Activated T-helper 2 cell treated with anti-CD3 and anti-CD28 coated beads, Interferon-gamma antibody, Interleukin-2, Interleukin-4, amounts not matched to agents 10 μg/mL and 5 μg/mL and 100 μg/mL, durations not matched to agents 14 hours and 24 hours and 36 hours (primary cell): ENCODE data around the gene SCAMP3. TPM values are rescaled to one million over a fixed set of nuclear protein-coding genes. Genes with fewer than 3 reads are reported as not detected.

ENCODE experiments used
- DNase-seq: peaks from one replicate; pipeline ENCODE4 v3.0.0; 2021; ENCODE audit warnings: low spot score
- H3K27ac Mint-ChIP-seq: one replicate; pipeline ENCODE4 v1.8.0; 2021; ENCODE audit warnings: mixed read lengths
- H3K27me3 Mint-ChIP-seq: one replicate; pipeline ENCODE4 v1.8.0; 2021; ENCODE audit warnings: low read depth, mixed read lengths
- H3K36me3 Mint-ChIP-seq: one replicate; pipeline ENCODE4 v1.8.0; 2021; ENCODE audit warnings: low read depth, mixed read lengths
- H3K4me1 Mint-ChIP-seq: one replicate; pipeline ENCODE4 v1.8.0; 2021; ENCODE audit warnings: low read depth, mixed read lengths
- H3K4me3 Mint-ChIP-seq: one replicate; pipeline ENCODE4 v1.8.0; 2021; ENCODE audit warnings: low read depth, mild to moderate bottlenecking, moderate library complexity, mixed read lengths
- H3K9me3 Mint-ChIP-seq: one replicate; pipeline ENCODE4 v1.8.0; 2021; ENCODE audit warnings: mixed read lengths
- intact Hi-C: fragments of 100-400 bp; cut with micrococcal nuclease; formaldehyde crosslinking; loops from one replicate; pipeline ENCODE4 v1.15.1; 2023
- total RNA-seq: library from RNA; stranded (reverse); gene quantifications from 2 replicates; pipeline ENCODE4 v1.2.3, GENCODE V29; 2022

SCAMP3 gene
- total RNA-seq, 1 donor from 2014 or later = 113 TPM

- intact Hi-C loops = loop anchor here (5.0 kb wide), 2 partner anchors 47 to 1242 kb away; partner anchors contain the start of genes FDPS and MEF2D
- no peak overlapping the region for H3K4me3 Mint-ChIP-seq
- no peaks in the 10 kb centered on the region for H3K9me3 Mint-ChIP-seq
- H3K27ac Mint-ChIP-seq = no peak overlapping the region
- no peak for DNase-seq
- H3K36me3 Mint-ChIP-seq = peaks cover 88% of the 10 kb centered on the region
- peaks cover 25% of the 10 kb centered on the region for H3K4me1 Mint-ChIP-seq
- H3K27me3 Mint-ChIP-seq = no peaks in the 10 kb centered on the region
Measured at GRCh38 chr1:155260276-155260675, 1.9 kb downstream of the SCAMP3 start.

GRCh38 chr1:155256058-155256852 is 5.9 kb downstream of the SCAMP3 start:
- Mint-ChIP-seq H3K4me1 (peaks cover 27% of the 10 kb centered on the region), H3K4me3 (peak overlapping the region; percentile 76), H3K27ac (peak overlapping the region; percentile 62), H3K27me3 (no peaks in the 10 kb centered on the region), H3K36me3 (peaks cover 48% of the 10 kb centered on the region), H3K9me3 (no peaks in the 10 kb centered on the region)
- intact Hi-C loops = no loop called here
- no peak for DNase-seq

GRCh38 chr1:155255243-155256007 is 6.7 kb downstream of the SCAMP3 start, which contains the start of gene ENTREP3:
Gene ENTREP3 (minus strand): TSS chr1:155255483. CDS start chr1:155254877, 606 bp downstream.
- intact Hi-C loops = loop anchor here (2.0 kb wide), 1 partner anchor 21 kb away; the partner anchor contains the start of gene HCN3
- peak; percentile 76 for DNase-seq
- no peaks in the 10 kb centered on the region for H3K27me3 Mint-ChIP-seq
- H3K4me1 Mint-ChIP-seq = peaks cover 25% of the 10 kb centered on the region
- peak within 1 kb of the TSS; percentile 86 for H3K4me3 Mint-ChIP-seq
- peak within 1 kb of the TSS; percentile 62 for H3K27ac Mint-ChIP-seq
- H3K36me3 Mint-ChIP-seq = peaks cover 41% of the 10 kb centered on the region
- no peaks in the 10 kb centered on the region for H3K9me3 Mint-ChIP-seq

GRCh38 chr1:155254714-155255242 is 7.4 kb downstream of the SCAMP3 start:
- DNase-seq = no peak
- peaks cover 35% of the 10 kb centered on the region for H3K36me3 Mint-ChIP-seq
- peak overlapping the region; percentile 22 for H3K27ac Mint-ChIP-seq
- peak overlapping the region; percentile 86 for H3K4me3 Mint-ChIP-seq
- H3K9me3 Mint-ChIP-seq = no peaks in the 10 kb centered on the region
- H3K4me1 Mint-ChIP-seq = peaks cover 25% of the 10 kb centered on the region
- intact Hi-C loops = loop anchor here (2.0 to 5.0 kb wide), 2 partner anchors 22 to 338 kb away; partner anchors contain the start of gene HCN3
- H3K27me3 Mint-ChIP-seq = no peaks in the 10 kb centered on the region

GRCh38 chr1:155254228-155254713 is 7.9 kb downstream of the SCAMP3 start:
- intact Hi-C loops = loop anchor here (2.0 to 5.0 kb wide), 2 partner anchors 23 to 338 kb away; partner anchors contain the start of gene HCN3
- DNase-seq = no peak
- peak overlapping the region; percentile 22 for H3K27ac Mint-ChIP-seq
- H3K4me1 Mint-ChIP-seq = peaks cover 25% of the 10 kb centered on the region
- H3K9me3 Mint-ChIP-seq = no peaks in the 10 kb centered on the region
- peak overlapping the region; percentile 86 for H3K4me3 Mint-ChIP-seq
- no peaks in the 10 kb centered on the region for H3K27me3 Mint-ChIP-seq
- H3K36me3 Mint-ChIP-seq = peaks cover 30% of the 10 kb centered on the region

- no peaks in the 10 kb centered on the region for H3K27me3 Mint-ChIP-seq
- H3K9me3 Mint-ChIP-seq = no peaks in the 10 kb centered on the region
- H3K27ac Mint-ChIP-seq = no peak overlapping the region
- intact Hi-C loops = loop anchor here (2.0 to 5.0 kb wide), 2 partner anchors 23 to 339 kb away; partner anchors contain the start of gene HCN3
- H3K4me3 Mint-ChIP-seq = peak overlapping the region; percentile 86
- DNase-seq = no peak
- peaks cover 28% of the 10 kb centered on the region for H3K36me3 Mint-ChIP-seq
- peaks cover 25% of the 10 kb centered on the region for H3K4me1 Mint-ChIP-seq
Measured at GRCh38 chr1:155253797-155254196, 8.4 kb downstream of the SCAMP3 start.

DNA sequence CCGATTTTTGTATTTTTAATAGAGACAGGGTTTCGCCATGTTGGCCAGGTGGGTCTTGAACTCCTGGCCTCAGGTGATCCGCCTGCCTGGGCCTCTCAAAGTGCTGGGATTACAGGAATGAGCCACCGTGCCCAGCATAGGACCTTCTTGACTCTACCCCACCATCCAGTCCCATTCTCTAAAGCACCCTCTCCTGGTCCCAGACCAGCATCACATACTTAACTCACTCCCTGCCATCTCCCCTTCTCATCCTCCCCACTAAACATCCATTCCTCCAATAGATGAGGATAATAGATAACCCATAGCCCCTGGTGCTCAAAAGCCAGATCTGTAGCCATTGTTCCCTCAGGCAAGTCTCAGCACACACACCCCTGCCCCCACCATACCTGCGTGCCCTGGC is 9.0 kb downstream of the SCAMP3 start:
- Mint-ChIP-seq H3K27ac (no peak overlapping the region), H3K27me3 (no peaks in the 10 kb centered on the region), H3K4me1 (peaks cover 25% of the 10 kb centered on the region), H3K4me3 (peak overlapping the region; percentile 86), H3K9me3 (no peaks in the 10 kb centered on the region), H3K36me3 (peaks cover 23% of the 10 kb centered on the region)
- intact Hi-C loops = loop anchor here (5.0 kb wide), 1 partner anchor 339 kb away; no protein-coding TSS in a partner anchor
- no peak for DNase-seq

DNA sequence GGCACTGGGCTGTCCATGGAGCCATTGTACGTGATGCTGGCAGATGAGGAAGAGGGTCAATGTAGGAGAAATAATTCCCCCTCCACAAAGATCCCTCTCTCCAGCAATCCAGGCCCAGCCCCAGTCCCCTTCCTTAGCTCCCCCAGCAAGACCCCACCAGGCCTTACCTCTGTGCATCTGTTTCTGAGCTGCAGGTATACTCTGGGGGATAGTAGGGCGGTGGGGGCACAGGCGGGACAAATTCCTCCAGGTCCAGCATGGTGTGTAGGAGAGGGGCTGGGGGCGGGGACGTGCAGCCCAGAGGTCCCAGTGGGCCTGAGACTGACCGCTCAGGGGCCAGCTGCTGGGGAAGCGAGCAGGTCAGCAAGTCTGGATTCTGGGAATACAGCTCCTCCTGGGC is 10.6 kb downstream of the SCAMP3 start:
- H3K27me3 Mint-ChIP-seq = no peaks in the 10 kb centered on the region
- H3K27ac Mint-ChIP-seq = no peak overlapping the region
- H3K9me3 Mint-ChIP-seq = no peaks in the 10 kb centered on the region
- peaks cover 19% of the 10 kb centered on the region for H3K36me3 Mint-ChIP-seq
- no peak overlapping the region for H3K4me3 Mint-ChIP-seq
- intact Hi-C loops = loop anchor here (5.0 kb wide), 1 partner anchor 341 kb away; no protein-coding TSS in a partner anchor
- DNase-seq = no peak
- H3K4me1 Mint-ChIP-seq = peaks cover 25% of the 10 kb centered on the region

DNA sequence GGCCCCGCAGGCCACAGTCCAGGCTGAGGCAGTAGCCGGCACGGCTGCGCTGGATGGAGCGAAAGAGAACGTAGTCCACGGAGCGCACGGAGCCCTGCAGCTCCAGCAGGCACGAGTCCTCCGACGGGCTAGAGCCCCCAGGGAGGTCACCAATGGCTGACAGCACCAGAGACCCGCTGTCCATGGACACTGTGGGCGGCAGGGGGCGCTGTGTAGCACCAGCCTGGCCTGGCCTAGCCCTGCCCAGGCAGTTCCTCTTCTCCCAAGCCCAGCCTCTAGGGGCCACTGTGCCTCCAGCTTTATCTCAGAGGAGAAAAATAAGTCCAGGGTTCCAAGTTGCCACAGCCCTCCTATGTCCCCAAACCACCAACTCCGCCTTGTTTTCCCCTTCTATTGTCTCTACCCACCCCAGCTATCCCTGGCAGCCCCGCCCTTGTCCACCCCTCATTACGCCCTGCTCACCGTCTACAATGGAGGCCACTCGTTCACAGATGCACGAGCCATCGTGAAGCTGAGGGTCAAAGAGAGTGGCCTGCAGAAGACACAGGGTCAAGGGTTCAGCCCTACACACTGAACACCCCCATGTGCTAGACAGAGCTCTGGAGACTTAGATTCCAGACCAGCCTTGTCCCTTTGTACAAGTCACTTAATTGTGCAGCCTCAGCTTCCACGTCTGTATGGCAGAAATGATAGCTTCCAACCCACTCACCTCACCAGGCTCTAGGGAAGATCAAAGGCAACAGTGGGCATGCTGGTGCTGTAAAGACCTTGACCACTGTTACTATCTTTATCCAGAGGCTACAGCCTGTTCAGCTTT is 11.3 kb downstream of the SCAMP3 start:
- H3K27me3 Mint-ChIP-seq = no peaks in the 10 kb centered on the region
- no peak overlapping the region for H3K27ac Mint-ChIP-seq
- peak; percentile 91 for DNase-seq
- H3K36me3 Mint-ChIP-seq = peaks cover 20% of the 10 kb centered on the region
- intact Hi-C loops = loop anchor here (1.0 to 5.0 kb wide), 2 partner anchors 71 to 341 kb away; no protein-coding TSS in a partner anchor
- H3K4me1 Mint-ChIP-seq = peaks cover 23% of the 10 kb centered on the region
- H3K9me3 Mint-ChIP-seq = no peaks in the 10 kb centered on the region
- H3K4me3 Mint-ChIP-seq = peak overlapping the region; percentile 58

- Mint-ChIP-seq H3K27ac (peak overlapping the region; percentile 28), H3K36me3 (peaks cover 18% of the 10 kb centered on the region), H3K4me3 (peak overlapping the region; percentile 73), H3K27me3 (no peaks in the 10 kb centered on the region), H3K4me1 (peaks cover 21% of the 10 kb centered on the region), H3K9me3 (no peaks in the 10 kb centered on the region)
- intact Hi-C loops = loop anchor here (1.0 to 5.0 kb wide), 2 partner anchors 72 to 342 kb away; no protein-coding TSS in a partner anchor
- no peak for DNase-seq
Measured at GRCh38 chr1:155250246-155250632, 11.9 kb downstream of the SCAMP3 start.

GRCh38 chr1:155247667-155248553 is 14.2 kb downstream of the SCAMP3 start:
- Mint-ChIP-seq H3K4me3 (no peak overlapping the region), H3K4me1 (peaks cover 19% of the 10 kb centered on the region), H3K27me3 (peaks cover 2% of the 10 kb centered on the region), H3K9me3 (no peaks in the 10 kb centered on the region), H3K36me3 (peaks cover 20% of the 10 kb centered on the region), H3K27ac (no peak overlapping the region)
- DNase-seq = no peak
- intact Hi-C loops = no loop called here
